ENCODE results near the gene IL20RB.

IL20RB gene, protein sequence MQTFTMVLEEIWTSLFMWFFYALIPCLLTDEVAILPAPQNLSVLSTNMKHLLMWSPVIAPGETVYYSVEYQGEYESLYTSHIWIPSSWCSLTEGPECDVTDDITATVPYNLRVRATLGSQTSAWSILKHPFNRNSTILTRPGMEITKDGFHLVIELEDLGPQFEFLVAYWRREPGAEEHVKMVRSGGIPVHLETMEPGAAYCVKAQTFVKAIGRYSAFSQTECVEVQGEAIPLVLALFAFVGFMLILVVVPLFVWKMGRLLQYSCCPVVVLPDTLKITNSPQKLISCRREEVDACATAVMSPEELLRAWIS

DNA sequence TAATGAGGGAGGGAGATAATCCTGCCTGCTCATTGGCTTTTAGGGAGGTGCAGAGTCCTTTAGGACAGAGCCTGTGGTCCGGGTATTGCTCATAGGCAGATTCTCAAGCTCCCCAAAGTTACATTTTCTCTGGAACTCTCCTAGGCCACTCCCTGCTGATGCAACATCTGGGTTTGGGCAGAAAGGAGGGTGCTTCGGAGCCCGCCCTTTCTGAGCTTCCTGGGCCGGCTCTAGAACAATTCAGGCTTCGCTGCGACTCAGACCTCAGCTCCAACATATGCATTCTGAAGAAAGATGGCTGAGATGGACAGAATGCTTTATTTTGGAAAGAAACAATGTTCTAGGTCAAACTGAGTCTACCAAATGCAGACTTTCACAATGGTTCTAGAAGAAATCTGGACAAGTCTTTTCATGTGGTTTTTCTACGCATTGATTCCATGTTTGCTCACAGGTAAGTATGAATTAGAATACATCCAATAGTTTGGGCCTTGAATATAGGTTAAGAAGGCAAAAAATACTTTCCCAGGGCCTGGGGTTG is at the start of gene IL20RB:
IL20RB (plus strand) TSS at position 233 of the 538 bp plus-strand sequence; CDS start at position 364, 131 bp downstream.
- no peak for DNase-seq (ENCODE audit: low spot score)

DNA sequence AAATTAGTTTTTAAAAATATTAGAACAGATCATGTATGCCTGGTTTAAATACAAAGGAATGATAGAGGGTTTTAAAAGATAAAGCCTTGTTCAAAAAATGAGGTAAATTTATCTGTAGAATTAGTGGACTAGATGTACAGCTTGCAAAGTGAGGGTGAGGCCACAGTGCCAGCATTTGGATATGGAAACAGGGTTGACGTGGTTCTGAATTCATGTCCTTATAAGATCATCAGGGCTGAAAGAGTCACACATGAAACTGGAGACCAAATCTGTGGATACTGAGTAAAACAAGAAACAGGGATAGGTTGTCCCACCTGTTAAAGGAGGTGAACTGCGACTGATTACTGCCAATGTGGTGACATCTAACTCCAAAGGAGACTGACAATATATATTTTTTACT is 49.5 kb upstream of the IL20RB start:
- no peak for DNase-seq (ENCODE audit: low spot score)

DNA sequence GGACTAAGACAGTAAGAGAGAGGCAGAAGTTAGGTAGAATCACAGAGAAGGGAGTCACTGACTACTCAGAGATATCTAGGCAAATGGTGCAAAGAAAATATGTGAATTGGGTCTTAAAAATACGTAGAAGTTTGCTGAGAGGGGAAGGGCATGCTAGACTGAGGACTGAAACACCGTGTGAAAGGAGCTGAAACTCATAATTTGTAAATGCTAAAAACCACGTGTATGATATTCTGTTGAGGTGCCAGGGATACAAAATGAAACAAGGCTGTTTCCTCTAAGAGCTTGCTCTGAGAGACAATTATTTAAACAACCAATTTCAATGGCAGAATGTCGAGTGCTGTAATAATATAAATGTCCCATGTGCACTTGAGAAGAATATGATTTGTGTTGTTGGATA is 48.6 kb upstream of the IL20RB start:
- DNase-seq (ENCODE audit: low spot score) = no peak

DNA sequence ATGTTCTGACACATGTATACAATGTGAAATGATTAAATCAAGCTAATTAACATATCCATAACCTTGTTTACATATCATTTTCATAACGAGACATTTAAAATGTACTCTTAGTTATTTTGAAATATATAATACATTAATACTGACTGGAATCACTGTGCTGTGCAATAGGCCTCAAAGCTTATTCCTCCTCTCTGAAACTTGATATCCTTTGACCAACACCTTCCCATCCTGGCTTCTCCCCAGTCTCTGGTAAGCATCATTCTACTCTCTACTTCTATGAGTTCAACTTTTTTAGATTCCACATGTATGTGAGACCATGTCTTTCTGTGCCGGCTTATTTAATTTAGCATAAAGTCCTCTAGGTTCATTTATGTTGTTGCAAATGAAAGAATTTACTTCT is 47.1 kb upstream of the IL20RB start:
- no peak for DNase-seq (ENCODE audit: low spot score)

DNA sequence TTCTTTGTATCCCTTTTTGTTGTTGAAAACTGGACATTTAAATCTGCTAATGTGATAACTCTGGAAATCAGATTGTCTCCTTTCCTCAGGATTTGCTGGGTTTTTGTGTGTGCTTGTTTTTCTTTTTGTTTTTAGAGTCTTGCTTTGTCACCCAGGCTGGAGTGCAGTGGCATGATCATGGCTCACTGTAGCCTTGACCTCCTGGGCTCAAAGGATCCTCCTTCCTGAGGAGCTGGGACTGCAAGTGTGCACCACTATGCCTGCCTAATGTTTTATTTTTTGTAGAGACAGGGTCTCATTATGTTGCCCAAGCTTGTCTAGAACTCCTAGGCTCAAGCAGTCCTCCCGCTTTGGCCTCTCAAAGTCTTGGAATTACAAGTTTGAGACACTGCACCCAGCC is 44.6 kb upstream of the IL20RB start:
- DNase-seq (ENCODE audit: low spot score) = no peak

DNA sequence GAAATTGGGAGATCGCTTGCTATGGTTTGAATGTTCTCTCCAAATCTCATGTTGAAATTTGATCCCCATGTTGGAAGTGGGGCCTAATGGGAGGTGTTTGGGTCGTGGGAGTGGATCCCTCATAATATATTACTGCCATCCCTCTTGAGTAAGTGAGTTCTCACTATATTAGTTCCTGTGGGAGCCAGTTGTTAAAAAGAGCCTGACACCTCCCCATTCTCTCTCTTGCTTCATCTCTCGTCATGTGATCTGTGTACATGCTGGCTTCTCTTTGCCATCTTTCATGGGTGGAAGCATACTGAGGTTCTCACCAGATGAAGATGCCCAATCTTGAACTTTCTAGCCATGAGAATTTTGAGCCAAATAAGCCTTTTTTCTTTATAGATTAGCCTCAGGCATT is 43.0 kb upstream of the IL20RB start:
- no peak for DNase-seq (ENCODE audit: low spot score)

DNA sequence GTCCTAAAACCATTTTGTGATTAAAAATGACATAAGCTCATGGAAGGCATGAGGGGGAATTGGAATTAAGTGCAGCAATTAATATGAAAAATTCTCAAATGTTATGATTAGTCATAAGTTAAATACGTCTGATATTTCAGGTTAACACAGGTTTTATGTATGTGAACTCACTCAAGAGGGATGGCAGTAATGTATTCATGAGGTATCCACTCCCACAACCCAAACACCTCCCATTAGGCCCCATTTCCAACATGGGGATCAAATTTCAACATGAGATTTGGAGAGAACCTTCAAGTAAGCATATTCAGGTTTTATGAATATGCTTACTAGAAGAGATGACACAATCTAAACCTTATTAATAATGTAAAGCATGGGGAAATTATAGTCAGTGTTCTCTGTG is 41.6 kb upstream of the IL20RB start:
- DNase-seq (ENCODE audit: low spot score) = no peak

DNA sequence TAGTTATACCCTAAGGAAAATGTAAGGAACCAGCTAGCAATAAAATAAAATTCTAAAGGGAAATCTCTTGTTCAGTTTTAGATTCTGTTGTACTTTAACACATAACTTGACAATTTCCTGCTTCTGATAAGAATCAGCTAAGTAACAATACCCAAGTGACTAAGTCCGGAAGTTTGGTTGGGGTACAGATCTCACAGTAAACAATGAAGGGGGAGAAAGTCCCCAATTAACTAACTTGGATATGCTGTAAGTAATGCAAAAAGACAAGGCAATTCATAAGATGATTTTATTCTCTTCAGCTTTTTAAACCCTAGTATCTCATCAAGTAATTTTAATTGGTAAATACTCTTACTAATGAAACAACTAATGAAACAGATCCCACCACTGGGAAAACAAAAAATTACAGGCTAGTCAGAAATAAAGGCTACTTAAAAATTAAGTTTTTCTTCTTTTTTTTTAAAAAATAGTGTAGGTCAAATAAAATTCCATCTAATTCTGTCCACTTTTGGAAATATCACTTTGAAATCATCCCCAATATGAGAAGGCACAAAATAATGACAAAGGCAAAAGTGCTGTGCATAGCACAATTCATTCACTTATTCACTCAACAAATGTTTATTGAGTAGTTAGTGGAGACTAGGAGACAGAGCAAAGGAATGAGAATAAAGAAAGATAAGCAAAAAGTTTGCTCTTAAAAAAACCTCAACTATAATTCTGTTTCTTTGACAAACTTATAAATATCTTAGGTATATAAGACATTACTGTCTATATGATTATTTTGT is 37.8 kb upstream of the IL20RB start:
- DNase-seq (ENCODE audit: low spot score) = no peak

DNA sequence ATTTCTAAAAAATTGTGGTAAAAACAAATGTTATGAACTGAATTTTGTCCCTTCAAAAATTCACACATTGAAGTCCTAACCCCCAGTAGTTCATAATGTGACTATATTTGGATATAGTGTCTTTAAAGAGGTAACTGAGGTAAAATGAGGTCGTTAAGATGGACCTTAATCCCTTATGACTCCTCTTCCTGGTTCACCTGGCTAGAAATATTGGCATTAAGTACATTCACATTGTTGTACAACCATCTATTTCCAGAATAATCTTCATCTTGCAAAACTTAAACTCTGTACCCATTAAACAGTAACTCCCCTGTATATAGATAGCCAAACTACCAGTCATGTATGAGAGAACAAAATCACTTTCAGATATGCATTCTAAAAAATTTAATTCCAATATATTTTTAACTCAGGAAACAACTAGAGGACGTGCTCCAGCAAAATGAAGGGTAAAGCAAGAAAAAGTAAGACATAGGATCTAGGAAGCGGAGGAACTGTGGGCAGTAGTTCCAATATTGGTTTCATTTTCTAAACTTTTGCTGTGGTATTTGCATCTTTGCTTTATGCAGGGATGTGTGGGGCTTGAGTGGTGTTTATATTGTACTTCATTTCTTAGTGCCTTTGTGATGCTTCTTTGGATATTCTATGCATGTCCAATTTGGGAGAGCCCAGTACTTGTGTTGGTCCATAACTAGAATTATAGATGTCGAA is 36.7 kb upstream of the IL20RB start:
- DNase-seq (ENCODE audit: low spot score) = no peak

DNA sequence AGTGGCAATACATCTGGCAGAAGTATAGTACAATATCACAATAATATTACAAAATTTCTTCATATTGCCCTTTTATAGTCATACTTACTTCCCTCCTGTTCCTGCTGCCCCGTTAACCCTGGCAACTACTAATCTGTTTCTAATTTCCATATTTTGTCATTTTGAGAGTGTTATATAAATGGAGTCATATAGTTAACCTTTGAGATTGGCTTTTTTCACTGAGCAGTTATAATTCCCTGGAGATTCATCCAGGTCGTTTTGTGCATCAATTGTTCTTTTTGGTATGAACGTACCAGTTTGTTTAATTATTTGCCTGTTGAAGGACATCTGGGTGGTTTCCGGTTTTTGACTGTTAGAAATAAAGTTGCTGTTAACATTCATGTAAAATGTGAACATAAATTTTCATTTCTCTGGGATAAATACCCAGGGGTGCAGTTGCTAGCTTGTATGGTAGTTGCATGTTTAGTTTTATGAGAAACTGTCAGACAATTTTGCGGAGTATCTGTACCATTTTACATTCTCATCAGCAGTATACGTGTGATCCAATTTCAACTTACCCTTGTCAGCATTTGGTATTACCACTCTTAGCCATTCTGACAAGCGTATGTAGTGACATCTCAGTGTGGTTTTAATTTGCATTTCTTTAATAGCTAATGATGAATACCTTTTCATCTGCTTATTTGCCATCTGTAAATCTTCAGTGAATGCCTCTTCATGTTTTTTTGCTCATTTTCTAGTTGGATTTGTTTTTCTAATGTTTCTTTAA is 32.2 kb upstream of the IL20RB start:
- DNase-seq (ENCODE audit: low spot score) = no peak

DNA sequence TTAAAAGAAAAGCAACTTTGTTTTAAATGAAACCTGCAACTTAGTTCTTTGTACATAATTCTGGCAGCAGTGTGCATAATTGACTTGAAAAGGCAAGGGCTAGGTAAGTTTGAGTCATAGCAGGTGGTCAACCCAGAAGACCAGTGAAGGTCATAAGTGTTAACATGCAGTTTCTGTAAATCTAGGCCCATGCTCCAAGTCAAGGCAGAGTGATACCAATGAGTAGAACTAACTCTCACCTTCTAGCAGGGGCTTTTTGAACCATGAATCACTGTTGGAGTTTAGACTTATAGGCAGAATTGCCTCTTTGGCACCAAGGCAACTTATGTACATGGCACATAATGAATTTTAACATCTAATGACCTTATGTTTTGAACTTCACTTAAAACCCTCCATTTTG is 29.5 kb upstream of the IL20RB start:
- no peak for DNase-seq (ENCODE audit: low spot score)

DNA sequence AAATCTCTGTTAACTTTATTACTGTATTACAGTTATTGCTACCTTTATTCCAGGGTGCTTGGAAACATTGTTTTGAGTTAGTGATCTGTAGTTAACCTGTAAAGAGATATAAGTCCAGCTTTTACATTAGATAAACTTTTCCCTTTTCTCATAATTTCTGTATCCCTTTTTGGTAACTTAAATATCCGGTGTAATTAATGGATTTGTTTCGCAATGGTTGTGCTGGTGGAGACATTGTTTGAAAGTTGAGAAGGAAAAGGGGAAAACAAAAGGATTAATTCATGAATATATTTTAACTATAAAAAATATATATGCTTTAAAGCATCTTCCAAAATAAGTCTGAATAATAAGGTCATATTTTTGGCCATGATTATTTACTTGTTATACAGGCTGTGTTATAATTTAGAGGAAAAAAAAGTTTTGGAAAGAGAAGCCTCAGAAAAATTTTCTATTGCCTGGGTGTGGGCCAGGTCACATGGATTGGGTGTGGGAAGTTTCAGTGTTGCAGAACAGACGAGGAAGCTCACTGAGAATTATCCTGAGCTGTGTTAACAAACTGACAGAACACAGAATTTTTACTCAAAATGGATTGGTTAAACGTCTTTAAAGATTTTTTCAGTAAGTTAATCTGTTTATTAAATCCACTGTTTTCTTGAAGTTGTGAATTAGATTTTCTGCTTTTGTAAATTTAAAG is 27.7 kb upstream of the IL20RB start:
- no peak for DNase-seq (ENCODE audit: low spot score)

DNA sequence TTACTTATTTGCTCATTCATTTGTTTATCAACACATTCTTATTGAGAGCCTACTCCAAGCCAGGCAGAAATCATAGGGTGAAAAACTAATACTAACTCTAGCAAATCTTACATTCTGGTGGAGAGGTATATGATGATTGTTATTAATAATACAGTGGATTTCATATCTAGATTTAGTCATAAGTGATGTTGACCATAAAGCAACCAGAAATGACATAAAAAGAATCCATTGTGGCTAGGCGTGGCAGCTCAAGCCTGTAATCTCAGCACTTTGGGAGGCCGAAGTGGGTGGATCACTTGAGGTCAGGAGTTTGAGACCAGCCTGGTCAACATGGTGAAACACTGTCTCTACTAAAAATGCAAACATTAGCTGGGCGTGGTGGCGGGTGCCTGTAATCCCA is 26.2 kb upstream of the IL20RB start:
- no peak for DNase-seq (ENCODE audit: low spot score)

DNA sequence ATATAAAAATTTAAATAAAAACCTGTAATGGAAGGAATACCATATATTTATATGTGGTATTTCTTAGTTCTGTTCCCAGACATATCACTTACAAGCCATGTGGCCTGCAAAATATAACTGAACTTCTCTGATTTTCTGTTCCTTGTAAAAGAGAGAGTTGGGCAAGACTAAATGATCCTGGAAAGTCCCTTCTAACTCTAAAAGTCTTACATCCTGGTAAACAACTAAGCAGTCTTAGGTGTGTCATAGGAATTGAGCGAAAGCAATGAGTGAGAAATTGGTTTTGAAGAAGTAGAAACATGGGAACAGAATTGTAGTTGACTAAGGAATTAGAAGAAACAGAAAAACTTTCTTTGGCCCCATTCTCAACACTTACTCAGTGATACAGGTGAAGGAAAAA is 25.3 kb upstream of the IL20RB start:
- DNase-seq (ENCODE audit: low spot score) = no peak

DNA sequence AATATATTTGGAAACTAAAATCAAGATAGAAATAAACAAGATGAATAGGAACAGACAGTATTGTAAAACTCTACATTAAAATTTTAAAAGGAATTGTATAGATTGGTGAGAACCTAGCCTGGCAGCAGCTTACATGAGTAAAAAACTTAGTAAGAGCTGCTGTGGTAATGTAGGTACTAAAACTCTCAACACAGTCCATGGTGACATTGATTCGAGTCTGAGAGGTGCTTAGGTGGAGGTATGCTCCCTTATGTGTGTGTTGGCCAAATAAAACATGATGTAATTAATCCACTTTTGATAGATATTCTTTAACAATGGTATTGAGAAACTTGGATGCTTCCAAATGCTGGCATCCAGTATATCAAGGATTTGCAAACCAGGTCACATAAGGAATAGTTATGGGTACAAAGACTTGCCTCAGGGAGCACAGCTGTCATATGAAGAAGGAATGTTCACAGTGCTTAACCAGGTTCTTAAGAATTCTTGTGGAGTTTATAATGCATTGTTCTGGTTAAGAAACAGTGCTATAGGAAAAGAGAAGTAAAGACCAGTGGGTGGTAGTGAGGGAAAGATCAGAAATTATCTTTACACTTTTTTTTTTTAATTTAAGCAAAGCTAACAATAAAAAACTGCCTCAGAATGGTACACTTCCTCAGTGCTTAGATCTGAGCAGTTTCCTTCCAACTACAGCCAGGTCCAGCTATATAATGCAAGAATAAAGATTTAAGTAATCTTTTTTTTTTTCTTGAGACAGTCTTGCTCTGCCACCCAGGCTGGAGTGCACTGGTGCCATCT is 24.6 kb upstream of the IL20RB start:
- DNase-seq (ENCODE audit: low spot score) = no peak

DNA sequence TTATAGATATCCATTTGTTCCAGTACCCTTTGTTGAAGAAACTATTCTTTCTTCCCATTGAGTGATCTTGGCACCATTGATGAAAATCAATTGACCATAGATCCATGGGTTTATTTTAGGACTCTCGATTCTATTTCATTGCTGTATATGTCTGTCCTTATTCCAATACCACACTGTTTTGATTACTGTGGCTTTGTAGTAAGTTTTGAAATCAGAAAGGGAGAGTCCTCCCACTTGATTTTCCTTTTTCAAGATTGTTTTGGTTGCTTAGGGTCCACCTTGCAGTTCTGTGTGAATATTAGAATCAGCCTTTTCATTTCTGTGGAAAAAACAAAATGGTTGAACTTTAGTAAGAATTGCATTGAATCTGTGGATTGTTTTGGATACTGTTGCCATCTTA is 20.6 kb upstream of the IL20RB start:
- DNase-seq (ENCODE audit: low spot score) = no peak

DNA sequence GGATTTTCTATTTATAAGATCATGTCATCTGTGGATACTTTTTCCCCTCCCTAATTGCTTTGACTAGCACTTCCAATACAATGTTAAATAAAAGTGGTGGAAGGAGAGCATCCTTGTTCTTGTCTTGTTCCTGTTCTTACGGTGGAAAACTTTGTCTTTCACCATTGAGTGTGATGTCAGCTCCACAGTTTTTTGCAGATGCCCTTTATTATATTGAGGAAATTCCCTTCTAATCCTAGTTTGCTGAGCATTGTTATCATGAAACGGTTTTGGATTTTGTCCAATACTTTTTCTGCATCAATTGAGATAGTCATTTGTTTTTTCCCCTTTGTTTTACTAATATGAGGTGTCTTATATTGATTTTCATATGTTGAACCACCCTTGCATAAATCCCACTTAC is 19.9 kb upstream of the IL20RB start:
- no peak for DNase-seq (ENCODE audit: low spot score)

DNA sequence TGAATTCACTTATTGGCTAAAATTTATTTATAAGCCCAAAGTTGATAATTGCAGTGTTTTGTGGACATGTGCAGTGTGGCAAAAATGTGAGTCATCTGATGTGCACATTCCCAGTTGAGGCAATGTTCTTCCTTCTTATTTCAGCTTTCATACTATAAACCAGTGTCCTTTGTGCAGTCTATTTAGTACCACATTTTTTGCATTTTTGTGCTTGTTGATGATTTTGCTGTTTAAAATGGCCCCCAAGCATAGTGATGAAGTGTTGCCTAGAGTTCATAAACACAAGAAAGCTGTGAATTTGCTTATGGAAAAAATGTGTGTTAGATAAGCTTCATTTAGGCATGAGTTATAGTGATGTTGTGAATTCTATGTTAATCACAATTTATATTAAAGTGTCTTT is 19.4 kb upstream of the IL20RB start:
- no peak for DNase-seq (ENCODE audit: low spot score)

DNA sequence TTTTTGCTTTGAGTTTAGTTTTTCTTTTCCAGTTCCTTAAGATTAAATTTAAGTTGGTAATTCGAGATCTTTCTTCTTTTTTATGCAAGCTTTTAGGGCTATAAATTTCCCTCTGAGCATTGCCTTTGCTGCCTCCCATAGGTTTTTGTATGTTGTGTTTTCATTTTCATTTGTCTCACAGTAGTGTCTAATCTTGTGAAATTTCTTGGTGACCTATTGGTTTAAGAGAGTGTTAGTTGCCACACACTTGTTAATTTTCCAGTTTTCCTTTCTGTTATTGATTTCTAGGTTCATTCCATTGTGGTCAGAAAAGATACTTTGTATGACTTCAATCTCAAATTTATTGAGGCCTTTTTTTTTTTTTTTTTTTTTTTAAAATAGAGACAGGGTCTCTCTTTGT is 18.3 kb upstream of the IL20RB start:
- DNase-seq (ENCODE audit: low spot score) = no peak

DNA sequence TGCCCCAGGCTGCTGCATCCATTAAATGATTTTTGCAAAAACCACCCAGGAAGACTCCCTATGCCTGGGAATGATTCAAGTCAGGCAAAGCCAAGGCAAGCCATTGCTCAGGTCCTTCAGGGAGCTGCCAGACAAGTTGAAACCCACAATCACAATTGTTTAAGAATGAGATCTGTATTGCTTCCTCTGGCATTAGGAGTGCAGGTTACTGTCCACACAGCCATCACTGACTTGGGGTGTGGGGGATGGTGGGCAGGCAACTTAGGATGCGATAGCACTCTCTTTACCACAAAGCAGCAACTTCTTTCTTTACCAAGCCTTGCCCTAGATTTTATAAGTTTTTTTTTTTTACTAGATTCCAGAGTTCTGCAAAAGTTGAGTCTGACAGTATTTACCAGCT is 15.0 kb upstream of the IL20RB start:
- no peak for DNase-seq (ENCODE audit: low spot score)

DNA sequence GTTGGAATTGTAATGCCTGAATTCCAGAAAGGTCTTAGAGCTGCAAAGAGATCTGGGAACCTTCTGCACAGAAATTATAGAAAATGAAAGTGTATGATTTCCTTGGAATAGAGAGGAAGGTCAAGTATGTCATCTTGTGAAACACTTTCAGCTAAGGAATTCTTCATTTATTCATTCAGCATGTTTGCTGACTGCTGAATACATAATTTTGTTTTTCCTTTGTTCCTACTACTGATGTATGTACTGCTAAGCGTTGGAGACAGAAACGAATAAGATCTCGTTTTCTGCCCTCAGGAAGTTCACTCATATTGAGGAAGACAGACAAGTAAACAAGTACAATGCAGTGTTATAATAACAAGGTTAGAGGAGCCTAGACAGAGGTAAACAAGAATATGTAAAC is 14.3 kb upstream of the IL20RB start:
- DNase-seq (ENCODE audit: low spot score) = no peak
